Measurements from ENCODE around the gene RAB15. TPM values are rescaled to one million over a fixed set of nuclear protein-coding genes. Genes with fewer than 3 reads are reported as not detected.
A peak's percentile ranks its signal among the peaks of the same experiment; 100 is the strongest.

Gene RAB15
- total and polyA plus RNA-seq, 9 of the 15 experiments (the other 6 are each of a cell fraction or from before 2014, with no cell fraction given), result 0.09 to 0.30 (median 0.16) TPM; not detected in 2

DNA sequence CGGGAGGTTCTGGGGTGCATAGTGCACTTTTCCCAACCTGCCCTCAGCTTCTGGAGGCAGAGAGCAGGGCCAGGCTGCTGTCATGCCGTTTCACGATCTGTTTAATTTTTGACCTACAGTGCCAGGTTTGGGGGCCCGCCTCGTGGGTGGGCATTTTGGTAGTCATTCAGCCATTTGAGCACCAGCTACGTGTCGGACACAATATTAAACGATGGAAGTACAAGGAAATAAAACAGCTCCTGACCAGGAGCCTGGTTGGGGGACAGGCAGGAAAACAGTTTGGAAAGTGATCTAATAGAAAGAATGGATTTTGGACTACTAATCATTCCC lies 15.3 kb upstream of the RAB15 start:
- H3K4me2 ChIP-seq (ENCODE audit: insufficient read depth, low read length), result peak overlapping the region; percentile 92
- H3K79me2 ChIP-seq (ENCODE audit: control insufficient read depth, insufficient read depth, low read length), result peaks cover 30% of the 10 kb centered on the region
- no peaks in the 10 kb centered on the region for H4K20me1 ChIP-seq (replicated peaks; ENCODE audit: control insufficient read depth, insufficient read depth, low read length)
- H3K27ac ChIP-seq (ENCODE audit: extremely low read depth, low read depth, low read length), result peak overlapping the region; percentile 83
- H3K27me3 ChIP-seq (ENCODE audit: control insufficient read depth in 2 of 2, insufficient read depth in 2 of 2, low read length in 2 of 2), result no peaks in the 10 kb centered on the region; a peak in 1 of 5 replicates
- H3K4me3 ChIP-seq, result peak overlapping the region; percentile 67
- ChIA-PET POLR2A (interaction anchor here (0.6 to 1.4 kb wide), 6 partner anchors 10 to 232 kb away, joined by 3 to 7 read pairs (median 5); no protein-coding TSS in a partner anchor), CTCF (ENCODE audit: low intra/inter-chr PET ratio) (interaction anchor here (2.0 kb wide), 1 partner anchor 33 kb away, joined by 5 read pairs; no protein-coding TSS in a partner anchor)
- peaks cover 0 to 4% of the 10 kb centered on the region in 2 experiments; a peak in 3 of 5 replicates for H3K4me1 ChIP-seq (replicated peaks in 1 of 2; ENCODE audit: control insufficient read depth in 2 of 2, insufficient read depth in 2 of 2, low read length in 2 of 2)
- intact Hi-C loops (cut with micrococcal nuclease) (loop anchor here (2.0 to 10.0 kb wide), 4 partner anchors 115 to 427 kb away; partner anchors contain the start of gene MAX), in situ Hi-C loops (cut with MboI) (no loop called here)
- FAIRE-seq, result no peak
- DNase-seq (ENCODE audit: extremely low read depth in 1 of 4, low spot score in 3 of 4), result no peak
- H3K9me1 ChIP-seq (ENCODE audit: control insufficient read depth, insufficient read depth, low read length), result no peaks in the 10 kb centered on the region
- H2AFZ ChIP-seq (ENCODE audit: low read depth, low read length), result peak overlapping the region; percentile 97
- ATAC-seq, result no peak
- H3K9me3 ChIP-seq (replicated peaks; ENCODE audit: control insufficient read depth, insufficient read depth, low read depth, low read length), result no peaks in the 10 kb centered on the region
- BruUV-seq (replicated peaks), result no TSS peak
- no peaks in the 10 kb centered on the region for H3K36me3 ChIP-seq (ENCODE audit: control insufficient read depth, insufficient read depth, low read length)
- TF ChIP-seq YY1 (IDR thresholded peaks at IDR 0.05; ENCODE audit: borderline replicate concordance in 1 of 3, control insufficient read depth in 1 of 3, extremely low read depth in 1 of 3, insufficient read depth in 3 of 3, insufficient read length in 1 of 3, insufficient replicate concordance in 2 of 3, low read depth in 1 of 3, low read length in 2 of 3) (peak in 1 of 3 experiments; percentile 24), RAD21 (CRISPR knock-in tag; conservative IDR thresholded peaks at IDR 0.05 in 1 of 2, IDR thresholded peaks at IDR 0.05 in 1 of 2) (no peak)
- whole genome bisulfite sequencing (ENCODE audit: insufficient coverage, low coverage, missing lambda C conversion rate), result 0% methylated on average over 8 of the region's 8 CpGs
- peak overlapping the region; percentile 82 to 94 for H3K9ac ChIP-seq (ENCODE audit: insufficient read depth in 1 of 2, low read depth in 2 of 2, low read length in 2 of 2)
